HG03060 (cell line): Measurements from ENCODE around the gene MRPL55.

Source experiments
- ATAC-seq: cut with Tn5 transposase; IDR thresholded peaks from one replicate; pipeline ENCODE4 v1.9.1; 2021; ENCODE audit warnings: low read depth, moderate number of reproducible peaks; ENCODE audit not compliant: unreplicated experiment

Gene MRPL55

DNA sequence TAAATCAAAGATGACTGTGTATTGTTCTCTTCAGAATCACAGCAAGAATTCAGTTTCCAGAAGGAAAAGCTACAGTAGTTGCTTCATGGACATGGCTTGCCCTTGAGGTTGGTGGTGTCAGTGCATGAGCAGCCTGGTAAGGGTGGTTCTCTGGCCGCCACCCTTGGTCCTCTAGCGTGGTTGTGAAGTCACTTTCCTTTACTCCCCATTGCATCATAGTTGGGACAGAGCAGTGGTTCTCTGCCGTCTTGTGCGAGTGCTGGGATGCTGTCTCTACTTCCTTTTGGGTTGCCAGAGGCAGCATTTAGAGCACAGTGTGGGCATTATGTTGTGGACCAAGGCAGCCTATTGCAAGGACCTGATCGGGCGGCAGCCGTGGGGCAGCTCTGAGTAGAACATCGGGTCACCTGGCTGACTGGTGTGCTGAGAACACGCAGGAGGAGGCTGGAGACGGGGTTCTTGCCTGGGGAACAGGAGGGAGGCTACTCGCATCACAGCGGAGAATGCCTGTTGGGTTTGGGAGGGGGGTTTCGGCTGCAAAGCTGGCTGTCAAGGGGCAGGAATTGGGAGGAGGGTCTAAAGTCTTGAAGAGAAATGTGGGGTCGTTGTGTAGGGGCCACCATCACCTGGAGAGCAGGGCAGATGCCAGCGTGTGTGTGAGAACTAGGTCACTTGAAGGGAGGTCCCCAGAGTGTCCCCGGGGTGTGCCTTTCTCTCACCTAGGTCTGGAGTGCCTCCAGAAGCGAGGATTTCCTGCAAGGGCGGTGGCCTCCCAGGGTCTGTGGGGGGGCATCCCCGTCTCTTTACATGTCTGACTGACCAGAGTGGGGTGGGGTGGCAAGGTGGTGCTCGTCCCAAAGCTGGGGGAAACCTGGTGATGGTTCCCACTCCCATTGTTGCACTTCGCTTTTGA, 20.3 kb downstream of the MRPL55 start:
- no peak for ATAC-seq

DNA sequence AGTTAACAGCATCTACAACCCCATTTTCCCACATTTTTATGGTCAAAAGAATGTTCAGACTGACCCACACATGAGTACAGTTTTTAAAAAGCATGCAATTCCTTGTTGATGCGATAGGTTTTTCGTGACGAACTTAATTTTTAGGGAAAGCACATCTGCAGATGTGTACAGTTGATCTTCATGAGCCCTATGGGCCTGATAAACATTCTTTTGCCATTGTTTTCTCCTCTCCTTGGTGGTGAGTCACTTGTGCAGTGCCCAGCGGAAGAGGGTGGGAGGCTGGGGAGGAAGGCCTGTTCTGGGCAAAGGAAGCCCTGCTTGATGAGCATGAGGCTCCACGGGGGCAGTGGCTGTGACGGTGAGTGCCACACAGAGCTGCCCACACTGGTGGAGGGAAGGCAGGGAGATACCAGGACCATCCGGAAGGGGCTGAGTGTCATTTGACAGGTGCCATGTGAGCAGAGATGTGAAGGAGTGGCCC, 21.3 kb downstream of the MRPL55 start:
- ATAC-seq: no peak

DNA sequence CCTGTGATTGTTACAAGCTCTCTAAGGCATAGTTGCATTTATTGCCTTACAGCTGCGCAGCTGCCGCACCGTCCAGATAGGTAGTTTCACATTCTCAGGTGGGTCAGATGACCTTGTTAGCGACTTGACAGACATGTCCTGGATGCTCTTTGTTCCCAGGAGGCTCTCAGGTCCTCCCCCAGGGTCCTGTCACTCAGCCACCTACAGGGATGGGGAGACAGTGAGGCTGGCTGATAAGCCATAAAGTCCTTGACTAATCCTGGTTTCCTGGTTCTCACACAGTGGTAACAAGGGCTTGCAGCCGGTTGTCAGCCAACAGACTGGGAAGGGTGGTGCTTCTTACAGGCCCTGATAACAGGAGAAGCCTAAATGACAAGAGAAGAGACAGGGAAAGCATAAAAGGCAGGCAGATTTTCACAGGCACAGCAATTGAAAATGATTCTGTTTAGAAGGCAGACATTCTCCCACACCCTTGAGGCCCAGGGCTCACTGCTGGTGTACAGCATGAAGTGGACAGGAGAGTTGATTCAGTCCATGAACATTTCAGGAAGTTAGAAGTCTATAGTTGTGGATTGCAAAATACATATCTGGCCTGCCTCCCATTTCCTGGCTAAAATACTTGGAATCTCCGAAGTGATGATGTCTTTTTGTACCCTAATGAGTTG, 23.7 kb downstream of the MRPL55 start:
- ATAC-seq: no peak

DNA sequence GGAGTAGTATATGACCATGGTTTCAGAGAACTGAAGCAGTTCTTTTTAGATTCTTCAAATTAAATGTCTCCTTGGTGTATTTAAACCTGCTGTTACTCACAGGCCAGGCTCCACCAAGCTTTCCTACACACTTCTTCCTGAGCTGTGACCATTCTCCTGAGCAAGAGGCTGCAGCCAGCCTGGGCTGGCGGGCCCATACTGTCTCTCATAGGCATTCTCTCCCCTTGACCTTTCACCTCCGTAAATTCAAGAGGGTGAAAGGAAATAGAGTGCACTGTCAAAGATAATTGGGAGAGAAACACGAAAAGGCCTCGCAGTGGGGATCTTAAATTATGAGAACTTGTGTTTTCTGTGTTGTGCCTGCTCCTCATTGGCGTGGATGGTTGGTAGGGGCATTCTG, 24.3 kb downstream of the MRPL55 start:
- no peak for ATAC-seq

DNA sequence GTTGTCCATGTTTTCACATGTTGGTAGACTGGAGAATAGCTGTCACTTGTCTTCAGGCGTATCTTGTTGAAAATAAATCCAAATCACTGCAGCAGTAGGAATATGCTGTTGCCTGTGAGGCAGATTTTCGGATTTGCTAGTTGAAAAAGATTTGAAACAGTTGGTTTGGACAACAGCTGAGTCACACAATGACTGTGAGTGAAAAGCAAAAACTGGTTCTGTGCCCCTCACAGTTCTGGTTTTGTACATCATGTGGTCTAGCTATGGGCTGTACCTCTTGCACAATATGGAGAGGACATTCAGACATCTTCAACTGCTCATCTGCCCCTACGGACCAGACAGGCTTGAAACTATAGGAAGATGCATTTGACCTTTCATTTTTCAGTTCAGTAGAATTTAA, 24.8 kb downstream of the MRPL55 start:
- ATAC-seq: no peak

DNA sequence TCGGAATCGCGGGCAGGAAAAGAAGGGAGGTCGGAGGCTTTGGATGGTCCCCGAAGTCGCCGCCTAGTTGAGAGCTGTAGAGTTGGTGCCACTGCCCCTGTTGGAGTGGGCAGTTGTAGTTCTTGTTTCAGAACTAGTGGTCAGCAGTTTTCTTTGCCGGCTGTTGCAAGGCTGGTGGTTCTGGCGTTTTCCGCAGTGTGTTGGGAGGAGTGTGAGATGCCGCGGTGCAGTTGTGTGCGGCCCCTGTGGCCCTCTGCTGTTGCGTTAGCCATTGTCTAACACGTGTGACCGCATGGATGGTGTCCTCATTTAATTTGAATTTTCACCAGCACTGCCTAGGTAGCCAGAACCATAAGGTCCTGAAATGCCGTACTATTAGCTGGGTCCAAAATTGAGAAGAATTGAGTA, 25.2 kb downstream of the MRPL55 start:
- no peak for ATAC-seq

DNA sequence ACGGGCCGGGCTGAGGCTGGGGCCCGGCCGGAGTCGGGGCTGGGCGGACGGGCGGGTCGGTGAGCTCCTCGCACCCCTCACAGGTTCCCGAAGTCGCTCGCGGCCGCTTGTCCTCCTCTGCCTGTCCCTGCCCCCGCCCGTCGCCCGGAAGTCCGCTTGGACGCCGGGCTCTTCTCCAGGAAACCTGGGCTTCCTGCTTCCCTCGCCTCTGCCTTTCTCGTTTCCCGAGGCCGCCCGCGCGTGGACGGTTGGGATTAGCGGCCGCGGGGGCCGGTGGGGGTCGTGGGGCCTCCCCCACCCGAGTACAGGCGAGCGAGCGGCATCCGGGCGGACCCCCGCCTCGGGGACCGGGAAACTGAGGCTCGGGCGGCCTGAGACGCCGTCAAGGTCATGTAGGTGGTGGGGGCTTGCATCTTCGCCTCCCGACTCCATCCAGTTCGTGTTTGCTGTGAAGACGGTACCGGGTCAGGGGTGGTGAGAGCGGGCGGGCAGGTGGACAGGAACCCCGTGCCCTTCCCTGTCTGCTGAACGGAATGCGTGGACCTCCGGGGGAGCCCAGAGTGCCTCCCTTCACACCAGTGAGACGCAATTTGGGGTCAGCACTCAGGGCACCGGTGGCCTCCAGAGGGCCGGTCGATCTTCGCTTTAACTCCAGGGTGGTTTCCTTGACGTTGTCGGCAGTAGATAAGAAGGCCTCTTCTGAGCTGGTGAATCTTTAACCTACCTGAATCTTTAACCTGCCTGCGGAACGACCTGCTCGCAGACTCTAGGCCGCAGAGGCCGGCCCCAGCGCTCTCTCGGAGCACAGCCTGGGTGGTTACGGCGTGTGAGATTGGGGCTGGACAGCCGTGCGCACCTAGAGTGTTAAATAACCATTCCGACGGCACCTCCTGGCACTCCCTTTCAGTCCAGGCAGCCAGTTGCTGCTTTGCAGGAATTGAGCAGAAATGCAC, 25.9 kb downstream of the MRPL55 start:
- no peak for ATAC-seq

DNA sequence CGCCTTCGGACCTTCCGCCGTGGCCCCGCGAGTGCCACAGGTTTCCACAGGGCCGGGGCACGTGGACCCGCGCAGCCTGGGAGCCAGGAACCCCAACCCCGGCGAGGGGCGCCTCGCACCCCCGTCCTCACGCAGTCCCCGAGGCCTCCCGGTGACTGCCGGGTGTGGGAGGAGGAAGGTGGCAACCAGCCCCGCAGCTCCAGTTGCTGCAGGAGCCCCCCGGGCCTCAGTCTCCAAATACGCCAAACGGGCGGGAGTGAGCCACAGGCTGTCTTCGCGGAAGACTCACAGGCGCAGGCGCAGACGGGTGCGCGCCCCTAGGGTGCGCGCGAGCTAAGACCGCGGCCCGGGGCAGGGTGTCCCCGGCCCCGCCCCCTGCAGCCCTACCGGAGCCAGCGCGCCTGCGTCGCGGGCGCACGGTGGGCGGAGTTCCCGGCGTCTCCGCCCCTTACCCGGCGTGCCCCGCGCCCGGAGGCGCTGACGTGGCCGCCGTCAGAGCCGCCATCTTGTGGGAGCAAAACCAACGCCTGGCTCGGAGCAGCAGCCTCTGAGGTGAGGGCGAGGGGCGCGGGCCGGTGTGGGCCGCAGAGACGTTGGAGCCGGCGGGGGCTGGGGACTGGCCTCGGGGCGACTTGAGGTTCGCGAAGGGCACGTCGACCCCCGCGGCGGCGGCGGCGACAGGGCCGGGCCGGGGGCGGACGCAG, 26.7 kb downstream of the MRPL55 start, which contains the start of gene ARF1:
TSS of gene ARF1 (plus strand) at position 495 of the 704 bp plus-strand sequence. CDS start 14,407 bp downstream, outside the sequence.
- peak; percentile 44 for ATAC-seq

DNA sequence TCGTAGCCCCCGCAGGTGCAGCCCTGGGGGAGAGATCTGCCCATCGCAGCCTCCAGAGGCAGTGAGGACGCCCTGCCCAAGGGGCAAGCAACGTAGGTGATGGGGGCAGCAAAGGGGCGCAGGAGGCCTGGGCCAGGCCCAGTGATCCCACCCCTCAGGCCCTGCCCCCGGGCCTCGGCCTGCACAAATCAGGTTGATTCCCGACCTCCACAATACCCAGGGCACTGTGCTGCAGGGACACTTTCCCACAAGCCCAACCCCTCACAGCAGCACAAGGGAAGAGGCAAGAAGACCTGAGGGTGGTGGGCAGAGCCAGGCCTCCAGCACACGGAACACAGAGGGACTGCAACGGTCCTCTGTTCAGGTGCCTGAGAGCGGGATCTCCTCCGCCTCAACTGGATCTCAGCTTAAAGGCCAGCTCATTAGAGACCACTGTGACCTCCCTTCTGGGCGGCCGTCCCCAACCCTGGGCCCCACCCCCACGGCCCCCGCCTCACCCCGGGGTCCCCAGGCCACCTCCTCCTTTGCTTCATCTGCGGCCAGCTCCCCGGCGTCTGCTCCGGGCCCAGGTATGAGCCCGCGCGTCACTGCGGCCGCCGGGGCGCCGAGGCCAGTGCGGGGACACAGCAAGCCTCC, 27.4 kb downstream of the MRPL55 start:
- peak; percentile 5 for ATAC-seq

DNA sequence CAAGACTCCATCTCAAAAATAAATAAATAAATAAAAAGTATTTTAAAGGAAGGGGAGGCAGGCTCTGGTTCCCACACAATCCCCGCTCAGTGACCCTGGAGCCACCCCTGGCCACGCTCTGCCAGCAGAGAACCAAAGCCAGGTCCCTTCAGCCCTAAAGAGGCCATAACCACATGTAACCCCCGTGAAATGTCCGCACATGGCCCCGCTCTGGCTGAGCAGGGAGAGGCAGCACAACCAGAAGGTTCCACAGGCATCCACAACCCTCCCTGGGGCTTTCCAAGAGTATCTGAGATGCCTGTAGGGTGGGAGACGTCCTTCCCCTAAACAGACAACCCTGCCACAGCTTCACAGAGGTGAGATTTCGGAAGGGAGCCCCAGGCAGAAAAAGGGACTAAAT, 28.0 kb downstream of the MRPL55 start:
- no peak for ATAC-seq

DNA sequence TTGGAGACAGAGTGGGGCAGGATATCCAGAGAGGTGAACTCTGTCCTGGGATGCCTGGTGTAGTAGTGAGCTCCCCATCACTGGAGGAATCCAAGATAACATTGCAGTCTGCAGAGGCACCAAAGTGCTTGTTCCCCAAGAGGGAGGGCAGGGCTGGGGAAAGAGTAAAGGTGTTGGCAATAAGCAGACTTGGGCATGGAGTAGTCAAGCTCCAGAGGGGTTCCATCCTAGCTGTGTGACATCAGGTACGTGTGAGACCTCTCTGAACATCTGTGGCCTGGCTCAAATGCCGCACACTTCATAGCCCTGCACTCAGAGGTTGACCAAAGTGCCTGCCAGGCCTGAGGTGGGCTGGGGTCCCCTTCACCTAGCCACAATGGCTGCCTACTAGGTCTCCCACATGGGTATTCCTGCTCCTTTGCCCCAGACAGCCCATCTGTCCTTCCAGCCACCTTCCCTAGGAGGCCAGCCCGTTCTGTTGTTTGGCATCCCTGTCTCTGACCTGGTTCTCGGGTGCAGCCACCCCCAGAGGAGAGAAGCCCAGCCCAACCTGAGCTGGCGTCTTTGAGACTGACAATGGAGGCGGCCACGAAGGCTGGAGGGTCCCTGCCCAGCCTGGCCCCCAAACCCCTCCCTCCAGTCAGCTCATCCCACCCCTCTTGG, 29.4 kb downstream of the MRPL55 start:
- no peak for ATAC-seq

DNA sequence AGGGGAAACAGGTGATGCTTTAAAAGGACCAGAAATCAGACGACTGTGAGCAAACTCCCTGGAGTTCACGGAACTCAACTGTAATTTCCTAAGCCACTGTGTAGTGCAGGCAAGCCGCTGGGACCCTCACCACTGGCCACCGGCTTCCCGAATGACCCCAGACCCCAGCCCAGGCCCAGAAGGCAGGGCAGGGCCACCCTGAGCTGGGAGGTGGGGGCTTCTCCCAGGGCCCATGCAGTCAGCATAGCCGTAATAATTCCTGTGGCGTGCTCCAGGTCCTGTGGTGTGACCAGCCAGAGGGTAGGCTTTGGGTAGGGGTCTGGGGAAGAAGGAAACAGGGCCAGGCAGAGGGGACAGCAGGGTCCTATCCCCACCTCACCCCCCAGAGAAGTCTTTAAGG, 30.1 kb downstream of the MRPL55 start:
- ATAC-seq: no peak

DNA sequence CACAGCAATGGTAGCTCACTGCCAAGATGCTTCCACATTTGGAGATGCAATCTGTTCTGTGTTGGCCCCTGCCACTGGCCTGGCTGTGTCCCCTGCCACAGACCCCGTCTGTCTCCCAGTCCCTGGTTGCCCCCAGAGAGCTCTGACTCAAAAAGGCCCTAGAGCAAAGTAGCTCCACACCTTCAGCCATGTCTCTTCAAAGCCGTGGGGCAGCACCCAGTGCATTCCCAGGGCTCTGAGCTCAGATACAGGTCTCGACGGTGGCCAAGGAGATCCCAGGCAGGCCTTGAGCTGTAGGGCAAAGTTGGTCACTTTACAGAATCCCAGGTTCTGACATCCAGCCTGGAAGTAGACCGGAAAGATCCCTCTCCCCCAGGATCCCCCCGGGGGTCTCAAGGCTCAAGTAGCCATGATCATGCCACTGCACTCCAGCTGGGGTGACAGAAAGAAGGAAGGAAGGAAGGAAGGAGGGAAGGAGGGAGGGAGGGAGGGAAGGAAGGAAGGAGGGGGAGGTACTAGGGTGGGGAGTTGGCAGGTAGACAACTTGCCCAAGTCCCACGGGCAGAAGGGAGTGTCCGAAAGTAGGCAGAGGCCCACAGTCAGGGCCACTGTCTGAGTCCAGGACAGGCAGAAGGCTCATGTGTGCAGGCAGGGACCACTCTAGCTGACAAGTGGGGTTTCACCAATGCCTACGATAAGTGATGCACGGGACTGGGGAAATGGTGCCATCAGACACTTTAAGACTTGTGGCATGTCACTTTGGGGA, 31.4 kb downstream of the MRPL55 start:
- ATAC-seq: no peak

DNA sequence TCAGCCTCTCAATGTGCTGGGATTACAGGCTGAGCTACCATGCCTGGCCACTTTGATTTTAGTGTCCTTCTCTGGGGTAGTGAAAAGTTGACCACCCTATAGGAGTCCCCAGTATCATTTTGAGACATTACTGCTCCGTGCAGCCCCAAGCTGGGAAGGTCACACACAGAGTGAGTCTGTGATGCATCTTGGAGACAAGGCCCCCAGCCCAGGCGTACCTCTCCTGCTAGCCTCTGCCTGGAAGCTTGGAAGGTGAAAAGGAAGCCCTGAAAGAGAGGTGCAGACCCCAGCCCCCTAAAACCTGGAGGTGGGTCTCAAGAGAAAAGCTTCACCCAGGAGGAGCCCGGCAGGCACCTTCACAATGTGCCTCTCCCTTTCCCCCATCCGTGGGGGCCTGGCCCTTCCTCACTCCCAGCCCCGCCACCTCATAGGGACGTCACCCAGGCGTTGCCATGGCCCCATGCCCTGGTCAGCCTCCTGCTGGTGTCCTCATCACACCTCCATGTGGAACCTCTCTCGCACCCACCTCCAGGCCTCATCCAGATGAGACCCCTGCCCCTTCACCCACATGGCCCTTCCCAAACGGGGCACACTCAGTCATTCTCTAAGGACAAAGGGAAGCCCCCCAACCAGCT, 32.2 kb downstream of the MRPL55 start:
- no peak for ATAC-seq

DNA sequence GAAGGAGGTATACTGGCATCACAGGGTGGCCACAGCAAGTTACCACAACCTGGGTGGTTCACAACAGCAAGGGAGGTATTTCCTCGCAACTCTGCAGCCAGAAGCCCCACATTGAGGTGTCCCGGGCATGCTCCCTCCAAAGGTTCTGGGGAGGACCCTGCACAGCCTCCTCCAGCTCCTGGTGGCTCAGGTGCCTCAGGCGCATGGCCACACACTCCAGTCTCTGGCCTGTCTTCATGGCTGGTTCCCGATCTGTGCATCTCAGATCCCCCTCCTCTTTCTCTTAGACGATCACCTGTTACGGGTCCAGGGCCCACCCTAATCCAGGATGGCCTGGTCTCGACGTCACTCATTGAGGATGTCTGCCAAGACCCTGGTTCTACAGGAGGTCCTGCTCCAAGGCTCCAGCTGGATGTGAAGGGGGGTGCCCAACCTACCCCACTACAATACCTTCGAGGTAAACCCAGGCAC, 33.3 kb downstream of the MRPL55 start:
- no peak for ATAC-seq

DNA sequence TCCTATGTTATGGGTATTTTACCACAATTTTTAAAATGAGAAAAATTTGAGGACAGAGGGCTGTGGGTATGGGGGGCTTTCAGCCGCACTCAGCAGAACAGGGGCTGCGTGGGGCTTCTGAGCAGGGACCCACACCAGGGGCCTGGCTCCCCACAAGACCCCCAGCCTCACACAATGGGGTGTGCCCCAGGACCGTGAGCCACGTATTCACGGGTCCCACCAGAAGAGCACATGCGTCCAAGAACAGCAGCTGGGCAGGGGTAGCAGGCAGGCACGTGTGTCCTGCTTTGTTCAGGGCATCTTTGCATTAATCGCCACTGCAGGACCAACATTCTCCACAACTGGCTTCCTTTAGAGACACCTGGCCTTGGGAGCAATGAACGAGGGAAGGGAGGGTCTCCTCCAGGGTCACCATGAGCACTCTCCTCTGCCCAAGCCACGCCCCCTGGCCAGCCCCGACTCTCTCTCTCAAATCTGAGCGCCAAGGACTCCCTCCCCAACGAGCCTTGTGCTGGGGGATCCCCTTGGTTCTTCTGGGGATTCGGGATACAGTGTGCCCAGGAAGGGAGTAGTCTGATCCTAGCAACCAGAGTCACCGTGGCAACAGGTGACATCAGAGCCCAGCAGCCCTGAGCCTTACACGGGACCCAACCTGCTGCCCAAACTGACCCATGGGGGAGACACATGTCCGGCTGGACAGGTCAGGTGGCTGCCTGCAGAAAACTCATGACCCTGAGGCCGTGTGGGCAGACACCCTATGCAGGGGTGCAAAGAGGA, 34.0 kb downstream of the MRPL55 start:
- no peak for ATAC-seq
